Measurements from ENCODE around the gene CD28.
"Not testable (repeated sequence)": the region's sequence is repeated elsewhere in the genome, so short reads cannot be mapped to it uniquely, and the experiment has no call there.

CD28 gene

DNA sequence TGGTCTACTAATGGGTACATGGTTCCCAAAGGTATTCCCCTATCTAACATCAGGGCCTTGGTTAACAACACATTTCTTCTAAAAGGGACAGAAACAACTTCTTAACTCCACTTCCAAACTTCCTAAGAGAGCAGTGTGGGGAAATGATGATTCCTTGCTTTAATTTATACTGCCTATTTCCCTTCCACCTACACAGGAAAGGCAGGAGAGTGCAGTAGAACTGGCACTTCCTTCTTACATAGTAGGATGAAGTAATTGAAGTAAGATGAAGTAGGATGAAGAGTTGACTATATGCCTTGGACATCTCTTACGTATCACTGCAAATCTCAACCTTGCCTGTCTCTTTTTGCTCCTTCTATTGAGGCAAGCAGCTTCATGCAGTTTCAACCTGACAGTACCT, 54.7 kb downstream of the CD28 start:
- no peaks in the 10 kb centered on the region for H3K4me1 ChIP-seq (ENCODE audit: insufficient read depth, low read length)
- no peaks in the 10 kb centered on the region for H3K9me3 ChIP-seq (ENCODE audit: control insufficient read depth, insufficient read depth, low read length)
- H3K36me3 ChIP-seq (ENCODE audit: insufficient read depth, low read length) = no peaks in the 10 kb centered on the region
- no peak overlapping the region for H3K9ac ChIP-seq (ENCODE audit: low read depth, low read length)

DNA sequence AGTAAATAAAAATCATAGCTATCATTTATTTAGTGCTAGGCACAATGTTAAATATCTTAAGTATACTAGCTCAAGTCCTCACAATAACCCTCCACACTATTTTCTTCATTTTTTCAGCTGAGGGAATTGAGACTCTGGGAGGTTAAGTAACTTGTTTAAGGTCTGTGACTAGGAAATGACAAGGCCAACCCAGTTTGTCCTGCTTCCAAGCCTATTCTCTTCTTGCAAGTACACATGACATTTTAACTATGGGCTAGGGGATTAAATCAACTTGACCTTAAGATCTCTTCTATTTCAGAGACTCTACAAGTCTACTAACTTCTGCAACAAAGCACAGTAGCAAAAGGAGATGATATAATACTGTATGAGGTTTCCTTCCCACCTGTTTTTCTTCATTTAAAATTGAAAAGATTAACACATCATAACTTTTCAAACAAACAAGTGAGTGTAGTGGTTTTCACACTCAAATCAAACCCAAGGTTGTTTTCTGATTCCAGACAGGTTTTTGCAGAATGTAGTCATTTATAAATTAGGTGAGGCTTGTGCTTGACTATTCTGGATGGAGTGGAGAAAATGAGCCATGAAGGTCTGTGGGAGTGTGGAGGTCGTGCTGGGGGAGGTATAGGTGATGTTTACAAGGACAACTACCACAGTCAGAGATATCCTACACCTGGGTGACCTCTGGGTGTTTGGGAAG, 57.0 kb downstream of the CD28 start:
- Histone ChIP-seq H3K4me1 (ENCODE audit: insufficient read depth, low read length) (no peaks in the 10 kb centered on the region), H3K36me3 (ENCODE audit: insufficient read depth, low read length) (no peaks in the 10 kb centered on the region), H3K9me3 (ENCODE audit: control insufficient read depth, insufficient read depth, low read length) (no peaks in the 10 kb centered on the region), H3K9ac (ENCODE audit: low read depth, low read length) (no peak overlapping the region)

DNA sequence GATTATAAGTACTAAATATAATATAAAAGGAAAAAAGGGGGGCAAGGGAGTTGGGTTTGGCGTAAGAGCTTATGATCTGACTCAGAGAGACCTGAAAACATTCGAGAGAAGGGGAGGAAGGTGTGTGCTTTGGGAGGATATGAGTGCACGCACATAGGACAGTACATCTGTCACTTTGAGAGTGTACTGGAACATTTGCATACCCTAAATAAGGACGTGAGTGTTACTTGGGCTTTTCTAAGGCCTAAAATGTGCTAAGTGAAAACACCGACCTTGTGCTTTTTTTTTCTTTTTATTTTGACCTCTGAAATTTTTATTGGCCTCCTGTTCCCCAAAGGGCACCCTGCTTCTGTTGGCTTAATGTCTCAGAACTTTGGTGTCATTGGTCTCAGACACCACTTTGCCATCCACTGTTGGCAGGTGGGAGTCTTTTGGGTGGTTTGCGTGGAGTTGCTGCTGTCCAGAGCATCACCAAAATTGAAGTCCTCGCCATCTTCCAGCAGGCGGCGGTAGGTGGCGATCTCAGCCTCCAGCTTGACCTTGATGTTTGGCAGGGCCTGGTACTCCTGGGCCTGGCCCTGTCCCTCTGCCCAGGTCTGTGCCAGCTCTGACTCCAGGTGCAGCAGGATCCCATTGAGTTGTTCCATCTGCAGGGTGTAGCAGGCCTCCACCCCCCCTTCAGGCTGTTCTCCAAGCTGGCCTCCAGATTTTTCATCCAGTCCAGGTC, 57.7 kb downstream of the CD28 start:
- H3K9me3 ChIP-seq (ENCODE audit: control insufficient read depth, insufficient read depth, low read length) = no peaks in the 10 kb centered on the region
- no peak overlapping the region for H3K9ac ChIP-seq (ENCODE audit: low read depth, low read length)
- no peaks in the 10 kb centered on the region for H3K36me3 ChIP-seq (ENCODE audit: insufficient read depth, low read length)
- H3K4me1 ChIP-seq (ENCODE audit: insufficient read depth, low read length) = no peaks in the 10 kb centered on the region

DNA sequence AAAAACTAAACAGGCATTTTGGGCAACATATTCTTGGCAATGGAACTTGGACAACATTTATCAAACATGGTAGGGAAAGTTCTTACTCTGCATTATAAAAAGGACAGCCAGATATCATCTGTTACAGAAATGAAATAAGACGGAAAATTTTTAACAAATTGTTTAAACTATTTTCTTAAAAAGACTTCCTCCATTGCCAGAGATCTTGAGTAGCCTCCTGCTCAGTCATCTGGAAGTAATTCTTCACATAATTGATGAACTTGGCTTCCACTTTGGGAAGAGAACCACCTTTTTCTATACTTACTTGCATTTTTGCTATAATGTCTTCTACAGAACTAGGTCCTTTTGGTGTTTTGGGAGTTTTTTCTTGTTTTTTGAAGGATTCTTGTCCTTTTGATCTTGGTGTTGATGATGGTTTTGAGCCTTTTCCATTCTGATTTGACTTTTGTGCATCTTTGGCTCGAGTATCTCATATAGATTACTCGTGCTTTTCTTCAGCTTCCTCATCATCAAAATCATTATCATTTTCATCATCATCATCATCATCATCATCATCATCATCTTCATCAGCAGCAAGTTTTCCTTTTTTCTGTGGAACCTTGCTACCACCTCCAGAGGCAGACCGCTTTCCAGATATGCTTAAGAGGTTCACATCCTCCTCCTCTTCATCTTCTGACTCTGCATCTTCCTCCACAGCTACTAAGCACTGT, 66.2 kb downstream of the CD28 start:
- H3K9me3 ChIP-seq (ENCODE audit: control insufficient read depth, insufficient read depth, low read length) = no peaks in the 10 kb centered on the region
- no peaks in the 10 kb centered on the region for H3K36me3 ChIP-seq (ENCODE audit: insufficient read depth, low read length)
- H3K9ac ChIP-seq (ENCODE audit: low read depth, low read length) = no peak overlapping the region
- no peaks in the 10 kb centered on the region for H3K4me1 ChIP-seq (ENCODE audit: insufficient read depth, low read length)

DNA sequence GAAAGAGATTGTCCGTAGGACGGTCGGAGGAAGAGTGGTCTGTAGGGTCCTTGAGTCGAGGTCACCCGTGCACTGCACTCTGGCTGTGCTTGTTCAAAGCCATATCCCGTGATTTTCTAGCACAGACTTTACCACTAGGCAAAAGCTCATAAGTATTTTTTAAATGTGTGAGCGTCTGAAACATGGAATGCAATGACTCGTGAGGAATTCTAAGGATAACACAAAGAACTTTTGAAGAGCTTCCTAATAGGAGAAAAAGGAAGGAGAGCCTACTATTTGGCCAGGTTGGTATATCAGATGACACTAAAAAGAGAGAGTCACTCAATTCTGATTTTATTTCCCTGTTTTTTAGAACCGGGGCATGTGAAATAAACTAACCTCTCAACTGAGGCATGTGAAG, 68.3 kb downstream of the CD28 start:
- H3K4me1 ChIP-seq (ENCODE audit: insufficient read depth, low read length) = no peaks in the 10 kb centered on the region
- no peaks in the 10 kb centered on the region for H3K9me3 ChIP-seq (ENCODE audit: control insufficient read depth, insufficient read depth, low read length)
- no peak overlapping the region for H3K9ac ChIP-seq (ENCODE audit: low read depth, low read length)
- no peaks in the 10 kb centered on the region for H3K36me3 ChIP-seq (ENCODE audit: insufficient read depth, low read length)

DNA sequence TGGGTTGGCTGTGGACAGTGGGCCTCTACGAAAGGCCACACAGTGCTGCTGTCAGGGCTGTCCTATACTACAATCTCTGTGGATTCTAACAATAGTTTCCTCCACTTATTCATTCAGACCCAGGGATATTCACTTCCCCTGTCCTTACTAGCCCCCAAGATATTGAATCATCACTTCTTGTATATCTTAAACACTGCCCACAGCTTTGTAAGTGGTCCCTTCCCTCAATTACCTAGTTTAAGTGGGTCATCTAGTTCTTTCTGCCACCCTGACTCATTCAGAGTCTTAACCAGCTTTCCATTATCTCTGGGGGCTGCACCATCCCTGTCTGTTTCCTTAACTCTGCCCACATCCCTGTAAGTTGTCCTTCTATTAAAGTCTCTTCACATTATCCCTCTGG, 69.2 kb downstream of the CD28 start:
- Histone ChIP-seq H3K4me1 (ENCODE audit: insufficient read depth, low read length) (no peaks in the 10 kb centered on the region), H3K9me3 (ENCODE audit: control insufficient read depth, insufficient read depth, low read length) (no peaks in the 10 kb centered on the region), H3K36me3 (ENCODE audit: insufficient read depth, low read length) (no peaks in the 10 kb centered on the region), H3K9ac (ENCODE audit: low read depth, low read length) (no peak overlapping the region)

DNA sequence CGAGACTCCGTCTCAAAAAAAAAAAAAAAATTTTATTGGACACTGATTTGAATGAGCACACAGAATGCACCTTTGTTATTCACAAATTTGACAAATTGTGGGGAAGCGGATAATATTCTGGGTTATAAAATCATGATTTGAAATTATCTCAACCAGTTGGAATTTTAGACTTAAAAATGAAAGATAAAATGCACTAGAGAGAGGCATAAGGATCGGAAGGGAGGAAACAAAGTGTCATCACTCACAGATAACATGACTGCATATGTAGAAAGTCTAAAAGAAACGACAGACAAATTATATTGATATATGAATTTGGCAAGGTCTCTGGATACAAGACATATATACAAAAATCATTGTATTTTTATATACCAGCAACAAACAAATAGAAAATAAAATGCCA, 70.6 kb downstream of the CD28 start:
- Histone ChIP-seq H3K9me3 (ENCODE audit: control insufficient read depth, insufficient read depth, low read length) (no peaks in the 10 kb centered on the region), H3K4me1 (ENCODE audit: insufficient read depth, low read length) (no peaks in the 10 kb centered on the region), H3K36me3 (ENCODE audit: insufficient read depth, low read length) (no peaks in the 10 kb centered on the region), H3K9ac (ENCODE audit: low read depth, low read length) (no peak overlapping the region)

DNA sequence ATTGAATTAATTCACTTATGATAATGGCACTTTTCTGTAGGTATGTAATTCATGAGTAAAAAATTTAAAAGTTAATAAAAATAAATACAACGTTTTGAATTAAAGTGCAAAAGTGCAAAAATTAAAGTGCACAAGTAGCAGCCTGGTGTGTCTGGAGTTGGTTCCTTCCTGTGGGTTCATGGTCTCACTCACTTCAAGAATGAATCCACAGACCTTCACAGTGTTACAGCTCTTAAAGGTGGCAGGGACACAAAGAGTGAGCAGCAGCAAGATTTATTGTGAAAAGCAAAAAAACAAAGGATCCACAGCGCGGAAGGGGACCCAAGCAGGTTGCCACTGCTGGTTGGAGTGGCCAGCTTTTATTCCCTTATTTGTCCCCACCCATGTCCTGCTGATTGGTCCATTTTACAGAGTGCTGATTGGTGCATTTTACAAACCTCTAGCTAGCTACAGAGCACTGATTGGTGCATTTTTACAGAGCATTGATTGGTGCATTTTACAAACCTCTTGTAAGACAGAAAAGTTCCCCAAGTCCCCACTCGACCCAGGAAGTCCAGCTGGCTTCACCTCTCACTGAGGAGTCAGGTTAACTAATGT, 73.1 kb downstream of the CD28 start:
- not testable (repeated sequence) for H3K9me3 ChIP-seq (ENCODE audit: control insufficient read depth, insufficient read depth, low read length)

DNA sequence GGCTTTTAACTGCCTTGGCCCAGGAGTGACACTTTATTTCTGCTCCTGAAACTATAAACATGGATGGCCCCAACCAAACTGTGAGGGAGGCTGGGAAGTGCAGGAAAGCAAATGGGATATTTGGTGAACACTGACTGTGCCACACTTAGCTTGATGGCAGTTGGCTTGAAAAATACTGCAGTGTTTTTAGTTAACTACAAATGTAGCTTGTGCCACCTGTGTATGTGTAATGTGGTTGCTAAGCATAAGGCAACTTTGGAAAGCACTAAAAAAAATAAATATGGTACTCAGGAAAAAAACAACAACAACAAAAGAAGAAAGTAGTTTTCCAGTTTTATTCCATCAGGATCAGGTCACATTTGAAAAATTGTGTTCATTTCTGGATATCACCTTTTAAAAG, 73.8 kb downstream of the CD28 start:
- Histone ChIP-seq H3K36me3 (ENCODE audit: insufficient read depth, low read length) (no peaks in the 10 kb centered on the region), H3K4me1 (ENCODE audit: insufficient read depth, low read length) (no peaks in the 10 kb centered on the region), H3K9me3 (ENCODE audit: control insufficient read depth, insufficient read depth, low read length) (no peaks in the 10 kb centered on the region), H3K9ac (ENCODE audit: low read depth, low read length) (no peak overlapping the region)

More for the DNA sequence above, 73.1 kb downstream of the CD28 start:
- not testable (repeated sequence) for H3K9ac ChIP-seq (ENCODE audit: low read depth, low read length); H3K36me3 ChIP-seq (ENCODE audit: insufficient read depth, low read length); H3K4me1 ChIP-seq (ENCODE audit: insufficient read depth, low read length)

DNA sequence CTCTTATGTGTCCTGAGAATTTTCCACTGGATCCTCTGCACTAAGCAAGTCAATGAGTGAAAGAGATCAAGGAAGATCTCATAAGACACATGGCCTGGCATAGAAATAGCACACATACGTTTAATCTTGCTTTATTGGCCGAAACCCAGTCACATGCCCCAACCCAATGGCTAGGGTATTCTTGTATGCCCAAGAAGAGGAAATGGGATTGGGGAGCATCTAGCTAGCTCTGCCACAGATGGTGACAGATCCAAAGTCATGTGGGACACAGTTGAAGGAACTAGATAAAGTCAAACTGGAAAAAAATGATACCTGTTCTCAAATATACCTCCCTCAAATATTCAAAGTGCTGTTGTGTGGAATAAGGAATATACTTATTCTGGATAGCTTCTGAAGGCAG, 74.7 kb downstream of the CD28 start:
- no peaks in the 10 kb centered on the region for H3K36me3 ChIP-seq (ENCODE audit: insufficient read depth, low read length)
- H3K9me3 ChIP-seq (ENCODE audit: control insufficient read depth, insufficient read depth, low read length) = no peaks in the 10 kb centered on the region
- no peak overlapping the region for H3K9ac ChIP-seq (ENCODE audit: low read depth, low read length)
- no peaks in the 10 kb centered on the region for H3K4me1 ChIP-seq (ENCODE audit: insufficient read depth, low read length)

DNA sequence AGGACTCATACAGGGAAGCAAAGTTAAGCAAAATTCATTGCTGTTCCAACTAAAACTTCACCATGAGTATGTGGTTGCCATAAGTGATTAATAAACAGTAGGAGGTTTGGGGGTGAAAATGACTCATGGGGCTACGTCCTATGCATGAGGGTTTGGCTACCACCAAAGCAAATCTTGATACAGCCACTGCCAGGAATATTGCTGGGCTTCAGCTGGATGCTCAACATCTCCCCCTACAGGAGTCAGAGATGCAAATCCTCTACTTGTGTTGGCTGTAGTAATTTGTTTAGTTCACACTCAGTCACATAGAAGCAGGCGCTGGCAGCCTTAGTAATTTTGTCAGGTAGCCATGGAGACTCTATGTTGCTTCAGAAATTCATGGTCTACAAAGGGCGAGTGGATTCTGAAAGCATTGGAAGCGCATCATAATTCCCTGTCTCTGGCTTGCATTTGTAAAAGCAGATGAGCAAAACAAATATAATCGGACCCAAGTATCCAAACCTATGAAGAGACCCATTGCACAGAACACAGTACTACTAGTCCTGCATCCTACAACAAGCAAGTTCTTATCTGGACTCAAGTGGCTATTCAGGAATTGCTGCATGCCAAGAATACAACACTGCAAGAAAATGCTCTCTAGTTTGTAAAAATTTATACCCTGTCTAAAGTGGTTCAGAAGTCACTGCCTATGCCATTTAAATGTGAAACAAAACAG, 76.0 kb downstream of the CD28 start:
- Histone ChIP-seq H3K4me1 (ENCODE audit: insufficient read depth, low read length) (no peaks in the 10 kb centered on the region), H3K36me3 (ENCODE audit: insufficient read depth, low read length) (no peaks in the 10 kb centered on the region), H3K9ac (ENCODE audit: low read depth, low read length) (no peak overlapping the region), H3K9me3 (ENCODE audit: control insufficient read depth, insufficient read depth, low read length) (no peaks in the 10 kb centered on the region)

DNA sequence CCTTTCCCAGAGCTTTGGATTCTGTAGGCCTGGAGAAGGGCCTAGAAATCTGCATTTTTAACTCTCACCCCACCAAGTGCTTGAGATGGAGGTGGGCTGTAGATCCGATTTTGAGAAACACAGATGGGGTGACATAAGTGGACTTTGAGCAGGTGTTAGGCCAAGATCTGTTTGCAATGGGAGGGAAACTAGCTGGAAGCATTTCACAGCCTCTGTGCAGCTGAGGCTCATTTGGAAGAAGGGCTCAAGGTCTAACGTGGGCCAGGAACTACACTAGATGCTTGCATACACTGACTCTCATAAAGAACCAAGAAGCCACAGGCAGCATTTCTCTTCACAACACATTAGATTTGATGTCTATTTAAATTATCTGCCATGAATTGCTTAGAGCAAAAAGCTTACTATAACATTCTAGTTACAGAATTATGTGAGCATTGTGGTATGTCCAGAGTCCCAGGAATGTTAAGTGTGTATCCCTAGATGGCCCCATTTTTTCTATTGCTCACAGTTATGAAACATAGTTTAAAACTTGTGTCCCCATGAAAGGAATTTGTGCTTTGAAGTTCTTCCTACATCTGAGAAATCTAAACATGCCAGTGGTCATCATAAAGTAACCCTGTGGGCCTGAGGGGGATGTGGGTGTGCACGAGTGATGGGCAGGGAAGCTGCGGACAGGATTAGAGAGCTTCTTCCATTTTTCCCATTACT, 77.2 kb downstream of the CD28 start:
- H3K9me3 ChIP-seq (ENCODE audit: control insufficient read depth, insufficient read depth, low read length) = no peaks in the 10 kb centered on the region
- H3K36me3 ChIP-seq (ENCODE audit: insufficient read depth, low read length) = no peaks in the 10 kb centered on the region
- no peak overlapping the region for H3K9ac ChIP-seq (ENCODE audit: low read depth, low read length)
- H3K4me1 ChIP-seq (ENCODE audit: insufficient read depth, low read length) = no peaks in the 10 kb centered on the region

DNA sequence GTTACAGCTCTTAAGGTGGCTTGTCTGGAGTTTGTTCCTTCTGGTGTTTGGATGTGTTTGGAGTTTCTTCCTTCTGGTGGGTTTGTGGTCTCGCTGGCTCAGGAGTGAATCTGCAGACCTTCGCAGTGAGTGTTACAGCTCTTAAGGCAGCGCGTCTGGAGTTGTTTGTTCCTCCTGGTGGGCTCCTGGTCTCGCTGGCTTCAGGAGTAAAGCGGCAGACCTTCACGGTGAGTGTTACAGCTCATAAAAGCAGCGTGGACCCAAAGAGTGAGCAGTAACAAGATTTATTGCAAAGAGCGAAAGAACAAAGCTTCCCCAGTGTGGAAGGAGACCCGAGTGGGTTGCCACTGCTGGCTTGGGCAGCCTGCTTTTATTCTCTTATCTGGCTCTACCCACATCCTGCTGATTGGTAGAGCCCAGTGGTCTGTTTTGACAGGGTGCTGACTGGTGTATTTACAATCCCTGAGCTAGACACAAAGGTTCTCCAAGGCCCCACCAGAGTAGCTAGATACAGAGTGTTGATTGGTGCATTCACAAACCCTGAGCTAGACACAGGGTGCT, 78.4 kb downstream of the CD28 start:
- H3K36me3 ChIP-seq (ENCODE audit: insufficient read depth, low read length); H3K9ac ChIP-seq (ENCODE audit: low read depth, low read length); H3K4me1 ChIP-seq (ENCODE audit: insufficient read depth, low read length); H3K9me3 ChIP-seq (ENCODE audit: control insufficient read depth, insufficient read depth, low read length): not testable (repeated sequence)
